PC-3 (cell line): ENCODE data around the gene CEP131. TPM values are rescaled to one million over a fixed set of nuclear protein-coding genes. Genes with fewer than 3 reads are reported as not detected.

Experiments used
- ATAC-seq: fragments of 200-7000 bp; cut with Tn5 transposase; 2 replicates; pipeline ENCODE4 v1.9.1; 2020; ENCODE audit warnings: mild to moderate bottlenecking, moderate library complexity
- BruUV-seq: library from RNA; stranded (reverse); fragments of 400-500 nt; replicated peaks from 2 replicates; lab custom pipeline; 2021; lab: Mats Ljungman, UMichigan
- CTCF ChIA-PET: fragments of 300-600 bp; sonication (Branson Sonifier 250); formaldehyde crosslinking; loops from one replicate; lab custom pipeline; 2022; ENCODE audit warnings: antibody characterized with exemption; lab: Charles Lee
- POLR2A ChIA-PET: fragments of 300-600 bp; sonication (Branson Sonifier 250); formaldehyde crosslinking; loops from one replicate; lab custom pipeline; 2022; ENCODE audit warnings: antibody characterized with exemption; ENCODE audit not compliant: unreplicated experiment; lab: Charles Lee
- DNase-seq: peaks from one replicate; pipeline ENCODE4 v3.0.0-alpha.2; 2015
- H2AFZ ChIP-seq: fragments of 300-600 bp; sonication (generic); 2 replicates; pipeline ENCODE4 v1.6.0; 2016; ENCODE audit warnings: antibody characterized with exemption, low read length
- H3F3A ChIP-seq: fragments of 300-600 bp; sonication (generic); one replicate; pipeline ENCODE4 v1.6.0; 2017; ENCODE audit warnings: antibody characterized with exemption, low read length, control low read depth, mild to moderate bottlenecking; ENCODE audit not compliant: unreplicated experiment
- H3K27ac ChIP-seq: fragments of 300-600 bp; sonication (generic); 2 replicates; pipeline ENCODE4 v1.5.1; 2016; ENCODE audit warnings: mild to moderate bottlenecking, low read length
- H3K27me3 ChIP-seq: fragments of 300-600 bp; sonication (generic); 2 replicates; pipeline ENCODE4 v1.6.1; 2016; ENCODE audit warnings: low read length, mixed read lengths
- H3K36me3 ChIP-seq: fragments of 300-600 bp; sonication (generic); 2 replicates; pipeline ENCODE4 v1.6.1; 2016; ENCODE audit warnings: low read depth, mixed run types, low read length, mixed read lengths
- H3K4me1 ChIP-seq: fragments of 300-600 bp; sonication (generic); 2 replicates; pipeline ENCODE4 v1.5.1; 2016; ENCODE audit warnings: low read length; ENCODE audit not compliant: insufficient read depth
- H3K4me2 ChIP-seq: fragments of 300-600 bp; sonication (generic); 2 replicates; pipeline ENCODE4 v1.6.0; 2016; ENCODE audit warnings: low read length
- H3K4me3 ChIP-seq: fragments of 300-600 bp; sonication (generic); 2 replicates; pipeline ENCODE4 v1.5.1; 2016; ENCODE audit warnings: mild to moderate bottlenecking, low read length, mixed read lengths
- H3K79me2 ChIP-seq: fragments of 300-600 bp; sonication (generic); 2 replicates; pipeline ENCODE4 v1.6.1; 2017; ENCODE audit warnings: low read length, mixed read lengths
- H3K9ac ChIP-seq: fragments of 300-600 bp; sonication (generic); 2 replicates; pipeline ENCODE4 v1.6.0; 2016; ENCODE audit warnings: mild to moderate bottlenecking, low read length
- H3K9me2 ChIP-seq: fragments of 300-600 bp; sonication (generic); replicated peaks from 2 replicates; pipeline ENCODE4 v1.6.1; 2016; ENCODE audit warnings: mixed run types, low read length, mixed read lengths
- H3K9me3 ChIP-seq: fragments of 300-600 bp; sonication (generic); 2 replicates; pipeline ENCODE4 v1.6.1; 2016; ENCODE audit warnings: low read length, mixed read lengths
- H4K20me1 ChIP-seq: fragments of 300-600 bp; sonication (generic); 2 replicates; pipeline ENCODE4 v1.6.1; 2016; ENCODE audit warnings: low read length, mixed read lengths
- EZH2 ChIP-seq: fragments of 300-600 bp; sonication (generic); IDR thresholded peaks from one replicate; pipeline ENCODE4 v1.6.1; 2017; ENCODE audit warnings: antibody characterized with exemption, mild to moderate bottlenecking, low read length; ENCODE audit not compliant: unreplicated experiment
- EZH2phosphoT487 ChIP-seq: fragments of 300-600 bp; sonication (generic); IDR thresholded peaks from 2 replicates; pipeline ENCODE4 v1.6.1; 2018; ENCODE audit warnings: mild to moderate bottlenecking, antibody characterized with exemption, low read length, borderline replicate concordance
- intact Hi-C: fragments of 100-400 bp; cut with micrococcal nuclease; formaldehyde crosslinking; loops from 2 replicates; pipeline ENCODE4 v1.9.0; 2023
- total RNA-seq: library from RNA; depleted of rRNA; stranded (reverse); fragments of >200 nt; gene quantifications from 2 replicates; pipeline ENCODE4 v1.2.3, GENCODE V29; 2014
- TF ChIP-seq, protein P1 (sequence below): fragments of 300-600 bp; sonication (generic); conservative IDR thresholded peaks from 2 replicates; pipeline ENCODE4 v1.5.1; 2017; ENCODE audit warnings: antibody characterized with exemption, low read depth, mild to moderate bottlenecking, low read length

CEP131 gene
- total RNA-seq, 1 experiment from 2014 or later: 32.1 TPM

- no peak overlapping the region for H3K27ac ChIP-seq
- no peak overlapping the region for H2AFZ ChIP-seq
- H3K27me3 ChIP-seq: no peaks in the 10 kb centered on the region
- ChIA-PET POLR2A (no interaction called here), CTCF (interaction anchor here (0.5 kb wide), 1 partner anchor 116 kb away, joined by 7 read pairs; no protein-coding TSS in a partner anchor)
- no peak for ATAC-seq
- no peaks in the 10 kb centered on the region for H4K20me1 ChIP-seq
- peaks cover 6% of the 10 kb centered on the region for H3K36me3 ChIP-seq
- intact Hi-C loops: loop anchor here (10.0 kb wide), 1 partner anchor 136 kb away; the partner anchor contains the start of gene BAHCC1
- TF ChIP-seq EZH2 (no peak), EZH2phosphoT487 (no peak)
- TF ChIP-seq, protein P1, sequence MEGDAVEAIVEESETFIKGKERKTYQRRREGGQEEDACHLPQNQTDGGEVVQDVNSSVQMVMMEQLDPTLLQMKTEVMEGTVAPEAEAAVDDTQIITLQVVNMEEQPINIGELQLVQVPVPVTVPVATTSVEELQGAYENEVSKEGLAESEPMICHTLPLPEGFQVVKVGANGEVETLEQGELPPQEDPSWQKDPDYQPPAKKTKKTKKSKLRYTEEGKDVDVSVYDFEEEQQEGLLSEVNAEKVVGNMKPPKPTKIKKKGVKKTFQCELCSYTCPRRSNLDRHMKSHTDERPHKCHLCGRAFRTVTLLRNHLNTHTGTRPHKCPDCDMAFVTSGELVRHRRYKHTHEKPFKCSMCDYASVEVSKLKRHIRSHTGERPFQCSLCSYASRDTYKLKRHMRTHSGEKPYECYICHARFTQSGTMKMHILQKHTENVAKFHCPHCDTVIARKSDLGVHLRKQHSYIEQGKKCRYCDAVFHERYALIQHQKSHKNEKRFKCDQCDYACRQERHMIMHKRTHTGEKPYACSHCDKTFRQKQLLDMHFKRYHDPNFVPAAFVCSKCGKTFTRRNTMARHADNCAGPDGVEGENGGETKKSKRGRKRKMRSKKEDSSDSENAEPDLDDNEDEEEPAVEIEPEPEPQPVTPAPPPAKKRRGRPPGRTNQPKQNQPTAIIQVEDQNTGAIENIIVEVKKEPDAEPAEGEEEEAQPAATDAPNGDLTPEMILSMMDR: no peak
- no peaks in the 10 kb centered on the region for H3K9me2 ChIP-seq
- no peaks in the 10 kb centered on the region for H3F3A ChIP-seq
- no TSS peak for BruUV-seq
- DNase-seq: no peak
- no peaks in the 10 kb centered on the region for H3K9me3 ChIP-seq
- no peaks in the 10 kb centered on the region for H3K79me2 ChIP-seq
- no peak overlapping the region for H3K4me3 ChIP-seq
- H3K4me1 ChIP-seq: 0 out of 2 replicates have a peak, but pooled peaks cover 3% of the 10 kb centered on the region
- H3K9ac ChIP-seq: no peak overlapping the region
- no peak overlapping the region for H3K4me2 ChIP-seq
These were observed 36.4 kb upstream of the CEP131 start for GRCh38 chr17:81259058-81259605.

GRCh38 chr17:81258292-81258691 is 35.5 kb upstream of the CEP131 start:
- H3K4me2 ChIP-seq: no peak overlapping the region
- DNase-seq (no peak), ATAC-seq (no peak)
- TF ChIP-seq EZH2phosphoT487: no peak
- no peak for TF ChIP-seq EZH2
- TF ChIP-seq, protein P1: no peak
- no peak overlapping the region for H2AFZ ChIP-seq
- no TSS peak for BruUV-seq
- POLR2A ChIA-PET: no interaction called here
- H3K9me3 ChIP-seq: no peaks in the 10 kb centered on the region
- H3K4me1 ChIP-seq: 0 out of 2 replicates have a peak, but pooled peaks cover 3% of the 10 kb centered on the region
- no peak overlapping the region for H3K4me3 ChIP-seq
- peaks cover 6% of the 10 kb centered on the region for H3K36me3 ChIP-seq
- H3K9me2 ChIP-seq: no peaks in the 10 kb centered on the region
- no peaks in the 10 kb centered on the region for H4K20me1 ChIP-seq
- no peaks in the 10 kb centered on the region for H3K27me3 ChIP-seq
- intact Hi-C loops: loop anchor here (10.0 kb wide), 1 partner anchor 137 kb away; the partner anchor contains the start of gene BAHCC1
- no peaks in the 10 kb centered on the region for H3F3A ChIP-seq
- no peak overlapping the region for H3K27ac ChIP-seq
- H3K79me2 ChIP-seq: no peaks in the 10 kb centered on the region
- CTCF ChIA-PET: no interaction called here
- no peak overlapping the region for H3K9ac ChIP-seq

GRCh38 chr17:81257533-81257932 is 34.8 kb upstream of the CEP131 start:
- CTCF ChIA-PET: no interaction called here

More at GRCh38 chr17:81257533-81257932, 34.8 kb upstream of the CEP131 start:
- Histone ChIP-seq H3K9ac (no peak overlapping the region), H3K27me3 (no peaks in the 10 kb centered on the region), H2AFZ (no peak overlapping the region), H3K79me2 (no peaks in the 10 kb centered on the region), H3F3A (no peaks in the 10 kb centered on the region), H3K4me3 (no peak overlapping the region), H3K9me2 (no peaks in the 10 kb centered on the region), H3K4me1 (0 out of 2 replicates have a peak, but pooled peaks cover 3% of the 10 kb centered on the region), H3K9me3 (no peaks in the 10 kb centered on the region), H3K4me2 (no peak overlapping the region), H3K36me3 (peaks cover 6% of the 10 kb centered on the region), H3K27ac (no peak overlapping the region), H4K20me1 (no peaks in the 10 kb centered on the region)
- no TSS peak for BruUV-seq
- TF ChIP-seq EZH2: no peak
- TF ChIP-seq, protein P1: no peak
- no peak for TF ChIP-seq EZH2phosphoT487
- POLR2A ChIA-PET: no interaction called here
- intact Hi-C loops: loop anchor here (10.0 kb wide), 1 partner anchor 137 kb away; the partner anchor contains the start of gene BAHCC1
- ATAC-seq (no peak), DNase-seq (no peak)
